ENCODE results near the gene GFER. TPM values are rescaled to one million over a fixed set of nuclear protein-coding genes. Genes with fewer than 3 reads are reported as not detected.
"Not testable (repeated sequence)": the region's sequence is repeated elsewhere in the genome, so short reads cannot be mapped to it uniquely, and the experiment has no call there.

GFER gene
- polyA plus RNA-seq, 4 donors: 24.2 to 36.0 (median 27.1) TPM

- peak in 3 of 4 donors; percentile 83 to 92 (median 83) for DNase-seq (ENCODE audit: low read depth in 4 of 4, low spot score in 3 of 4)
Observed at GRCh38 chr16:2023092-2024031, 39.4 kb downstream of the GFER start.

DNA sequence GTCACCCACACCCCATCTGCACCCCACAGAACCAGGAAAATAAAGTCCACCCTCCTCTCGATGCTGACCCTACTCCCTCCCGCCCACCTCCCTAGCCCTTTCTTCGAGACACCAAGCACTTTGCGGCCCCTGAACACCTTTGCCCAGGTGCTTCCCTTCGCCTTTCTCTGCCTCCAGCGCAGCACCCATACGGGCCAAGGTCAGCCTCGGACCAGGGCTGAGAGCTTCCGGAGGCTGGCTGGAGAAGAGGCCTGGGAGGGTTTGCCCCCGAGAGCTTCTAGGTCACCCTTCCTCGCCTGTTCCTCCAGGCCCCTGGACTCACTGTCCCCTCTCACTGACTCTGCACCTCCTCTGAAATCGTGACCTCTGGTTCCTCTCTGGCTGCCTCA lies 40.0 kb downstream of the GFER start:
- DNase-seq (ENCODE audit: low read depth in 4 of 4, low spot score in 3 of 4): no peak

DNA sequence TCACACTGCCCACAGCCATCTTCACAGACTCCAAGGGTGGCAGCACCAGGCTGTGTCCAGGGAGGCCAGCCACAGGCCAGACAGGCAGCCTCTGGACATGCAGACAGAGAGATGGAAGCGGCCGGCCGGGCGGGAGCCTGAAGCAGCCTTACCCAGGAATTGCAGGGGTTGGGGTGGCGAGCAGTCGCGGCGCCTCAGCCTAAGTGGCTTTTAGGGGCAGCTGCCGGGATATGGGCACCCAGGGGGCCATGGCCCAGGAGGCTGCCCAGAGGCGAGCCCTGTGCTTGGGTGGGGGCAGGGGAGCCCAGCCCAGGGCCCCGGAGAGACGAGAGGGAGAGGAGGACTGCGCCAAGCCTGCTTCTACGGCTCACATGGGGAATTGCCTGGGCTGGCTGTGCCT lies 41.3 kb downstream of the GFER start:
- no peak for DNase-seq (ENCODE audit: low read depth in 4 of 4, low spot score in 3 of 4)

GRCh38 chr16:2025878-2026460 lies 42.0 kb downstream of the GFER start:
- DNase-seq (ENCODE audit: low read depth in 4 of 4, low spot score in 3 of 4): no peak

GRCh38 chr16:2026461-2027023 lies 42.5 kb downstream of the GFER start, which contains the start of gene NHERF2:
TSS of gene NHERF2 (plus strand) at chr16:2026902. CDS start at chr16:2027006, 104 bp downstream.
- DNase-seq (ENCODE audit: low read depth in 4 of 4, low spot score in 3 of 4): no peak

GRCh38 chr16:2027024-2028010 lies 43.3 kb downstream of the GFER start:
- DNase-seq (ENCODE audit: low read depth in 4 of 4, low spot score in 3 of 4): no peak

- DNase-seq (ENCODE audit: low read depth in 4 of 4, low spot score in 3 of 4): no peak
Observed at GRCh38 chr16:2028146-2028545, 44.2 kb downstream of the GFER start.

DNA sequence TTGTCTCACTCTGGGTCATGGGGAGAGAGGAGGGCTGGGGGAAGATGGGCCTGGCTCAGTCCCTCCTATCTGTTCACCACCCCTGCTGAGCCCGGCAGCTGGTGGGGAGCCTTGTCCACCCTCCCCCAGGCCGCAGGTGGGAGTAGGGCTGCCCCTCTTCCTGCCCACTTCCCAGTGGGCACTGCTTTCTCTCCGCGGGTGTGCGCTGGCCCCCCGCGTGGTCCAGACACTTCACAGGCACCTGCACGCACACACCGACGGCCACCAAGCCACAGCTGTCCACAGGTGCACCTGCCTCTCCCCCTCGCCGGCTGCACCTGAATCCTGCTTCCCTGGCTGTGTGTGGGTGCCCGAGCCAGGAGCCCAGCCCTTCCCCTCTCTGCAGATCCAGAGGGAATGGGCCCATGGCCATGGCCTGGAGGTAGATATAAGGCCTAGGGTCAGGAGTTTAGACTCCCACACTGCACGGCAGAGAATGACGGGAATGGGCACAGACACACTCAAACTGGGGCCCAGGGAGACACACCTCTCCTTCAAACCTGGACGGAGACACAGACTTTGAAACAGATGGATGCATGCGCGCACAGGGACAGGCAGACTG lies 44.7 kb downstream of the GFER start:
- DNase-seq (ENCODE audit: low read depth in 4 of 4, low spot score in 3 of 4): no peak

GRCh38 chr16:2029350-2029749 lies 45.4 kb downstream of the GFER start:
- no peak for DNase-seq (ENCODE audit: low read depth in 4 of 4, low spot score in 3 of 4)

- DNase-seq (ENCODE audit: low read depth in 4 of 4, low spot score in 3 of 4): no peak
Observed at GRCh38 chr16:2030036-2030435, 46.0 kb downstream of the GFER start.

DNA sequence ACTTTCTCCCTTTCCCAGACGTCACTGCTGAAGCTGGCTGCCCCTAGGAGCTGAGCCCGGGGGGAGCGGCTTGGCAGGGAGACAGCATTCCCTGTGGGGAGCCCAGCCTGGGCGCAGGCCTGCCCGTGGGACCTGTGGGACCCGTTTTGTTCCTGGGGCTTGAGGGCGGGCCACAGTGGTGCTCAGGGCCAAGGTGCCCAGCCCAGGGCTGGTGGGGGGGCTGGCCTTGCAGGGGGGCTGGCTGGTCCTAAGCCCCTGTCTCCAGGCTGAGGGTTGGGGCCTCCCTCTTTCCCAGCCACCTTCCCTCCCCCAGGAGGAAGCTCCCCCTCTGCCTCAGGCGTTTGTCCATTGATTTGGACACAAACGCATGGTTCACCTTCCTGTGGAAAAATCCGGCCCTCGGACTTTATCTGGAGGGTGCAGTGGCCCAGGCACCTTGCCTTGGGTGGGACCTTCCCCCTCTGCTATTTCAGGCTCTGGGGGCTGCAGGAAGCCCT lies 47.1 kb downstream of the GFER start:
- no peak for DNase-seq (ENCODE audit: low read depth in 4 of 4, low spot score in 3 of 4)

DNA sequence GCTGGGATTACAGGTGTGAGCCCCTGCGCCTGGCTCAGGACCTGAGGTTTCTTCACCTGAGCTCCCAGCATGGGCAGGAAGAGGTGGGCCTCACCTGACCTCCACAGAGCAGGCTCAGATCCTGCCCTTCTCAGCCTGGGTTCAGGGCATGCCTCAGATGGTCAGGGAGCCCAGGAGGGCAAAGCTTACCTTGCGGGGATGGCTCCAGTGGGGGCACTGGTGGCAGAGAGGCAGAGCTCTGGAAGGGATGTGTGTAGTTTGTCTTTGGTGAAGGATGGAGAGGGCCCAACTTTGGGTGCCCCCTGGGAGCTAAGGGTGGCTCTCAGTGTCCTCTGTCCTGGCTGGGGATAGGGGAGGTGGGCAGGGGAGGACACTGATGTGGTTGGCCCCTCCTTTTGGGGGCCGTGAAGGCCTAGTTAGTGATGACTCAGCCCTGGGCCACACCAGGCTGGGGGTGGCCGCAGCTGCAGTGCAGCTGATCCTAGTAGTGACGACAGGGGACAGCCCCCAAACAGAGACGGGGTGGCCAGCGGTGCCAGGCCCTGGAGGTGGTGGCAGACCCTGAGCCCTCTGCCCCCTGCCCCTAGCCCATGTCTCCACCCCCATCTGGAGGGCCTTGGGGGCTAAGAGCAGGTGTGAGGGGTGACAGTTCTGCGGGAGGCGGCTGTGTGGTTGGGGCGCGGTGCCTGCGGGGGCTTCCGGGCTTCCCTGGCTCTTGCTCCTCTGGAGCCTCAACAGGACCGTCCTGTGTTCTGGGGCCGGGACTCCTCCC lies 48.5 kb downstream of the GFER start:
- no peak for DNase-seq (ENCODE audit: low read depth in 4 of 4, low spot score in 3 of 4)

DNA sequence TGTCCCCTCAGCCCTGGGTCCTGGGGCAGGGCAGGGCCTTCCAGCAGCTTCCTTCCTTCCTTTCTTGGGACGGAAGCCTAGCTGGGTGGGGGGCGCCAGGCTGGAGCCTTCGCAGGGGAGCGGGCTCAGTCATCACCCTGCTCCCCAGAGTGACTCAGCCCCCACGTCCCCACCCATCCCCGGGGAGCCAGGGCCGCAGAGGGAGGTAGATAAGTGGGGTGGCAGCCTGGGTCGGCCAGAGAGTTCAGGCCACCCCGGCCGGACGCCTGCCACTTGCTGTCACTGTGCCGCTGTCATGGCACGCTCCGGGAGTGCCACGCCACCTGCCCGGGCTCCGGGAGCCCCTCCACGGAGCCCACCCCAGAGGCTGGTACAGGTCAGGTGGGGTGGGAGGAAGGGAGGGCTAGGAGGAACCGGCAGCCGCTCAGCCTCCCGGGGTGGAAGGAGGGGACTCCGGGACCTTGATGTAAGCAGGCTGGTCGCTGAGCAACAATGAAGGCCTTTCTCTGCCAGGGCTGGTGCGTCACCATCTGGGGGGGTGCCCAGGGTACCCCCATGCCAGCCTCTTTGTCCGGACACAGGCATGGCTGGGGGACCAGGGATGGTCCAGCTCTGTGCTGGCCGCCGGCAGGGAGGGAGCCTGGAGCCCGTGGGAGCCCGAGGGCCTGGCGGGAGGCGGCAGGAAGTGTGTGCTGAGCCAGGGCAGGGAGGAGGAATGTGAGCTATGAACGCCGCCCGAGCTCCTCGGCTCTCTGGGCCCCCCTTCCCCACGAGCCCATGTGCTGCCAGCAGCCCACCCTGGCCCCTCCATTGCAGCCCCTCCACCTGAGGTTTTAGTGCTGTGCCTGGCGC lies 49.3 kb downstream of the GFER start:
- no peak for DNase-seq (ENCODE audit: low read depth in 4 of 4, low spot score in 3 of 4)

DNA sequence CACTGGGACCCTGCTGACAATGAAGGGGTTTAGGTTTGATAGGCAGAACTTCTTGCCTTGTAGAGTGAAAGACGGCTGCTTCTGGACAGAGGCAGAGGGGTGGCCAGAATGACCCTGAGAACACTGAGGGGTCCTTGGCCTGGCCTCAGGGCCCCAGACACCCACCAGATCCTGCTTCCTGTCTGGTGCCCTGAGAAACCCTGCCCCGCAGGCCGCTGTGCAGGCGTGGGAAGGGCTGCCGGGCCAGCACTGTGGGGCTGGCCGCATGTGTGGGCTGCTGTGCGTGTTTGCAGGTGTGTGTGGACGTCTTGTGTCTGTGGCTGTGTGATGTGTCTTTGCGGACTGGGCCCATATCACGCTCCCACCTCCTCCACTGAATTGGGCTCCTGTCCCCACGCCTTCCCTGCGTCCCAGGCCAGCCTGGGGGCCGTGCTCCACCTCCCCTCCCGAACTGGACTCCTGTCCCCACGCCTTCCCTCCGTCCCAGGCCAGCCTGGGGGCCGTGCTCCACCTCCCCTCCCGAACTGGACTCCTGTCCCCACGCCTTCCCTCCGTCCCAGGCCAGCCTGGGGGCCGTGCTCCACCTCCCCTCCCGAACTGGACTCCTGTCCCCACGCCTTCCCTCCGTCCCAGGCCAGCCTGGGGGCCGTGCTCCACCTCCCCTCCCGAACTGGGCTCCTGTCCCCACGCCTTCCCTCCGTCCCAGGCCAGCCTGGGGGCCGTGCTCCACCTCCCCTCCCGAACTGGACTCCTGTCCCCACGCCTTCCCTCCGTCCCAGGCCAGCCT lies 50.1 kb downstream of the GFER start:
- not testable (repeated sequence) for DNase-seq (ENCODE audit: low read depth in 4 of 4, low spot score in 3 of 4)

GRCh38 chr16:2034696-2035430 lies 50.9 kb downstream of the GFER start:
- DNase-seq (ENCODE audit: low read depth in 4 of 4, low spot score in 3 of 4): no peak

DNA sequence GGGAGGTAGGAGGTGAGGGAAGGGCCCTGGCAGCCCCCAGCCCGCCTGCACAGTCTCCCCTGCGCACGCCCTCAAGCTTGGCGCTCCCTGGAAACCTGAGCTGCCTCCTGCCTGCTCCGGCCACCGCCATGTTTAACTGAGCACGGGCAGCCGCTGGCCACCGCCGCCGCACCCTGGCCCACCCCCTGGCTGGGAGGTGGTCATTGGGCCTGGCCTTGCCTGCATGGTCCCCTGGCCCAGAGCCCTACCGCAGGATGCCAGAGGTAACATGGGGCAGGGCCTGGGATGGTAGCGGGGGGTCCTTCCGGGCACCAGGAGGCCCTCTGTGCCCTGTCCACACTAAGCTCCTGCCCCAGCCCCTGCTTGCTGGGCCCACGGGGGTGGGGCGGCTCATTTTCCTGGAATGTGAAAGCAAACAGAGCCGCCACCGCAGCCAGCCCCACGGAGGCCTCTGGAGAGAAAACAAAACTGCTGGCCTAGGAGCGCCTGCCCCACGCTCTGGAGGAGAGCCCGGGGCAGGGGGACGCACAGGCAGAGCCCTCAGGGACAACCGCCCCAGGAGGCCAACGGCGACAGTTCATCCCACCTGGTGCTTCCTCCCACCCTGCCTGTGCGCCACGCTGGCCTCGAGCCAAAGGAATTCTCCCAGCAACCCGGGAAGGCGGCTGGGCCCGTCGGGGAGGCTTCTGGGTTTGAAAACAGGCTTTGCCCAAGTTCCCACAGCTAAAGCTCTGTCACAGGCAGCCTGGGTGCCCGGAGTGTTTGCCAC lies 51.6 kb downstream of the GFER start:
- DNase-seq (ENCODE audit: low read depth in 4 of 4, low spot score in 3 of 4): peak in 1 of 4 donors; percentile 59

All from right renal pelvis (tissue), 4 donors.